ENCODE measurements around the gene SLC25A46. TPM values are rescaled to one million over a fixed set of nuclear protein-coding genes. Genes with fewer than 3 reads are reported as not detected.

The SLC25A46 gene
- total RNA-seq, 1 experiment from 2014 or later, result 53.4 TPM

DNA sequence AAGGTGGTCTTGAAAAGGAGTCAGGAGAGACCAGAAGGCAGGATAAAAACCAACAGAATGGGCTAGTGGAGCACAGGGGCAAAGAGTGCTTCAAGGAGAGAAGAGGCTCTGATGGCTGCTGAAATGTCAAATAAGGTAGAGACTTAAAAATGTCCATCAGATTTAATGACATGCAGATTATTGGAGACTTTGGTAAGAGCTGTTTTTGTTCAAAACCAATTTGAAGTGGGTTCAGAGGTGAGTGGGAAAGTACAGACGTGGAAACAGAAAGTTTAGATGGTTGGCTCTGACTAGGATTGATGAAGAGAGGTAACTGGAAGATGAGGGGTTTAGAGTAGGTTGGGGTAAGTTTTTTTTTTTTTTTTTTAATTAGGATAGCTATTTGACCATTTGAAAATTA is 14.1 kb downstream of the SLC25A46 start:
- CTCF ChIA-PET, result no interaction called here
- intact Hi-C loops (cut with micrococcal nuclease; ENCODE audit: unreplicated experiment), result loop anchor here (10.0 kb wide), 2 partner anchors 342 to 522 kb away; partner anchors contain the start of gene WDR36
- no TSS peak for BruUV-seq (replicated peaks)
- TF ChIP-seq, protein P1, sequence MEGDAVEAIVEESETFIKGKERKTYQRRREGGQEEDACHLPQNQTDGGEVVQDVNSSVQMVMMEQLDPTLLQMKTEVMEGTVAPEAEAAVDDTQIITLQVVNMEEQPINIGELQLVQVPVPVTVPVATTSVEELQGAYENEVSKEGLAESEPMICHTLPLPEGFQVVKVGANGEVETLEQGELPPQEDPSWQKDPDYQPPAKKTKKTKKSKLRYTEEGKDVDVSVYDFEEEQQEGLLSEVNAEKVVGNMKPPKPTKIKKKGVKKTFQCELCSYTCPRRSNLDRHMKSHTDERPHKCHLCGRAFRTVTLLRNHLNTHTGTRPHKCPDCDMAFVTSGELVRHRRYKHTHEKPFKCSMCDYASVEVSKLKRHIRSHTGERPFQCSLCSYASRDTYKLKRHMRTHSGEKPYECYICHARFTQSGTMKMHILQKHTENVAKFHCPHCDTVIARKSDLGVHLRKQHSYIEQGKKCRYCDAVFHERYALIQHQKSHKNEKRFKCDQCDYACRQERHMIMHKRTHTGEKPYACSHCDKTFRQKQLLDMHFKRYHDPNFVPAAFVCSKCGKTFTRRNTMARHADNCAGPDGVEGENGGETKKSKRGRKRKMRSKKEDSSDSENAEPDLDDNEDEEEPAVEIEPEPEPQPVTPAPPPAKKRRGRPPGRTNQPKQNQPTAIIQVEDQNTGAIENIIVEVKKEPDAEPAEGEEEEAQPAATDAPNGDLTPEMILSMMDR (IDR thresholded peaks at IDR 0.05; ENCODE audit: unreplicated experiment), result no peak
- Mint-ChIP-seq H3K9me3 (ENCODE audit: low read depth, unreplicated experiment) (no peaks in the 10 kb centered on the region), H3K27me3 (ENCODE audit: unreplicated experiment) (no peaks in the 10 kb centered on the region), H3K4me3 (ENCODE audit: low read depth, unreplicated experiment) (no peak overlapping the region), H3K4me1 (ENCODE audit: low read depth, unreplicated experiment) (no peaks in the 10 kb centered on the region), H3K36me3 (ENCODE audit: insufficient read depth, unreplicated experiment) (no peaks in the 10 kb centered on the region), H3K27ac (ENCODE audit: unreplicated experiment) (no peak overlapping the region)
- no peak for DNase-seq

DNA sequence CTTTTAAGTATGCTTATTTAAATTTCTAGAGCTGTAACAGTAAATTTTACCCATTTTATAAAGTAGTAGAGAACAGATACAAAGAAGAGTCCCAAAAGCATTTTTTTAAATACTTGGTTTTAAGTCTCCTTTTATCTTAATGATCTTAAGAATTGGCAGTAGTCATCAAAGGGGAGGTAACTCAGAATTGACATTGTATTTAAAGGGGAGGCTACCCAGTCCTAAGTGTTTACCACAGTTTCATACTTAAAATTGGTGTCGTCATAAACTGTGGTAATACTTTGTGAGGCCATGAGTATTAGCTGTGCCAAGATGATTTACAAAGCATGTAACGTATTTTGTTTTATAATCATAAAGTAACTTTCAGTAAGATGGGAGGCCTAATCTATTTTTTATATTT is 14.8 kb downstream of the SLC25A46 start:
- CTCF ChIA-PET, result no interaction called here
- Mint-ChIP-seq H3K36me3 (ENCODE audit: insufficient read depth, unreplicated experiment) (no peaks in the 10 kb centered on the region), H3K27ac (ENCODE audit: unreplicated experiment) (no peak overlapping the region), H3K27me3 (ENCODE audit: unreplicated experiment) (no peaks in the 10 kb centered on the region), H3K4me1 (ENCODE audit: low read depth, unreplicated experiment) (no peaks in the 10 kb centered on the region), H3K9me3 (ENCODE audit: low read depth, unreplicated experiment) (no peaks in the 10 kb centered on the region), H3K4me3 (ENCODE audit: low read depth, unreplicated experiment) (no peak overlapping the region)
- BruUV-seq (replicated peaks), result no TSS peak
- TF ChIP-seq, protein P1 (IDR thresholded peaks at IDR 0.05; ENCODE audit: unreplicated experiment), result no peak
- intact Hi-C loops (cut with micrococcal nuclease; ENCODE audit: unreplicated experiment), result loop anchor here (10.0 kb wide), 2 partner anchors 341 to 521 kb away; partner anchors contain the start of gene WDR36
- no peak for DNase-seq

DNA sequence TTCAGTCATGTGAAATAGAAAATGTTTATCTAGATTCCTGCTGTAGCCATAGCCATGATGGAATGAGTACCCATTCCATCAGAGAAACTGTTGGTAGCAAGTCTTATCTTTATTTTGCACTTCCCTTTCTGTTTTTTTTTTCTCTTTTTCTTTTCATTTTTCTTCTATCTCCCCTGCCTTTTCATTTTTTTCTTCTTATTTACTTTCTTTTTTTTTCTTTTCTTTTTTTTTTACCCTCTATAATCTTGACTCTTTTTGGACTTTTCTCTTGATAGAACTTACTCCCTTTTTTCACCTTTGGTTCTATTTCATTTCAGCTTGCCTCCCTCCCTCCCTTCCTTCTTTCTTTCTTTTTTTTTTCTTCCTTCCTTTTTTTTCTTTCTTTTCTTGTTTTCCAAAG is 15.4 kb downstream of the SLC25A46 start:
- H3K27ac Mint-ChIP-seq (ENCODE audit: unreplicated experiment), result no peak overlapping the region
- no peak overlapping the region for H3K4me3 Mint-ChIP-seq (ENCODE audit: low read depth, unreplicated experiment)
- TF ChIP-seq, protein P1 (IDR thresholded peaks at IDR 0.05; ENCODE audit: unreplicated experiment), result no peak
- no peak for DNase-seq
- no peaks in the 10 kb centered on the region for H3K9me3 Mint-ChIP-seq (ENCODE audit: low read depth, unreplicated experiment)
- H3K27me3 Mint-ChIP-seq (ENCODE audit: unreplicated experiment), result no peaks in the 10 kb centered on the region
- no peaks in the 10 kb centered on the region for H3K36me3 Mint-ChIP-seq (ENCODE audit: insufficient read depth, unreplicated experiment)
- H3K4me1 Mint-ChIP-seq (ENCODE audit: low read depth, unreplicated experiment), result no peaks in the 10 kb centered on the region
- intact Hi-C loops (cut with micrococcal nuclease; ENCODE audit: unreplicated experiment), result loop anchor here (10.0 kb wide), 2 partner anchors 341 to 521 kb away; partner anchors contain the start of gene WDR36
- CTCF ChIA-PET, result no interaction called here
- BruUV-seq (replicated peaks), result no TSS peak

DNA sequence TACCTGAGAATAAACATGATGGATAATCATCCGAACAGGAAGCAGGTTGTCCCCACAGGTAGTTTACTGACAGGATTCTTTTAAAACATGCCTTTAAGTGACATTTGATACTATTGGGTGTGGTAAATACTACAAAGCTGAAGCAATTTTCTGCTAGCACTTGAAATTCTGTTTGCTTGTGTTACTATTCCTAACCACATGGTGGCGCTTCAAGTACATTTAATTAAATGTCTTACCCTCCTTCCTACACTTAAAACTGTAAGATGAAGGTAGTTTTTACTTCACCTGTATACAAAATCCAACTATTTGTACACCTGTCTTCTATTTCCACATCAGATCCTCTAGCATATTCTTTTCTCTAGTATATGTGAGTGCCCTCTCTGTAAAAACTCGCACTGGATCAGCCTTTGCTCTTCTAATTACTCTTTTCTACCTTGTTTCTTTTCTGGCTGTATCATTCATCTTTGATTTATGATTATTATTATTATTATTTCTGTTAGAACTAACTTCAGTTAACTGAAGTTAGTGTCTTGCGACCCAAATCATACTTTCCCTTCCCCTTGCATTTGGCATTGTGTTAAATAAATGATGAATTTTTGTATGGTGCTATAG is 18.4 kb downstream of the SLC25A46 start:
- H3K27me3 Mint-ChIP-seq (ENCODE audit: unreplicated experiment), result no peaks in the 10 kb centered on the region
- H3K27ac Mint-ChIP-seq (ENCODE audit: unreplicated experiment), result no peak overlapping the region
- no peaks in the 10 kb centered on the region for H3K4me1 Mint-ChIP-seq (ENCODE audit: low read depth, unreplicated experiment)
- intact Hi-C loops (cut with micrococcal nuclease; ENCODE audit: unreplicated experiment), result loop anchor here (1.0 to 10.0 kb wide), 4 partner anchors 110 to 518 kb away; partner anchors contain the start of gene WDR36
- H3K4me3 Mint-ChIP-seq (ENCODE audit: low read depth, unreplicated experiment), result no peak overlapping the region
- TF ChIP-seq, protein P1 (IDR thresholded peaks at IDR 0.05; ENCODE audit: unreplicated experiment), result peak; percentile 68
- no peaks in the 10 kb centered on the region for H3K36me3 Mint-ChIP-seq (ENCODE audit: insufficient read depth, unreplicated experiment)
- peak; percentile 46 for DNase-seq
- H3K9me3 Mint-ChIP-seq (ENCODE audit: low read depth, unreplicated experiment), result no peaks in the 10 kb centered on the region
- no TSS peak for BruUV-seq (replicated peaks)
- CTCF ChIA-PET, result no interaction called here
